DLD1 (cell line): Measurements from ENCODE around the gene UBL4A.

Source experiments
- in situ Hi-C: cut with HindIII; loops from 2 replicates; pipeline ENCODE4 v1.10.0; 2017; ENCODE audit warnings: low sequenced_read_pairs

The UBL4A gene

DNA sequence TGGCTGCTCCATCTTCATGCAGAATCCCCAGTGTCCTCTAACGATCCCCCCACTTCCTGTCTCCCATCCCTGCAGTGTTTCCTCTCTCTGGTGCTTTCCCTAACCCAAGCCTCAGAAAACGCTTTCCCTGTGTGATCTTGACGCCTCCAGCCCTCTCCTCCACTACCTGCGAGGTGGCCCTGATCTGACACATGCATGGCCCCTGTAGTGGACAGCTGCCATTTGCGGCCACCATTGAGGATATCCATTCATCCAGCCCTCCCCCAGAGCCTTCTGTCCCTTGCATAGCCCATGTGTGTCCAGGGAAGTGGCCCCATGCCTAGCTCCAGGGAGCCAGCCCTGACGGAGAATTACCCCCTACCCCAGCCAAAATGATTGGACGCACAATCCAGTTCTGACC, 3.1 kb downstream of the UBL4A start:
- in situ Hi-C loops, result no loop called here

DNA sequence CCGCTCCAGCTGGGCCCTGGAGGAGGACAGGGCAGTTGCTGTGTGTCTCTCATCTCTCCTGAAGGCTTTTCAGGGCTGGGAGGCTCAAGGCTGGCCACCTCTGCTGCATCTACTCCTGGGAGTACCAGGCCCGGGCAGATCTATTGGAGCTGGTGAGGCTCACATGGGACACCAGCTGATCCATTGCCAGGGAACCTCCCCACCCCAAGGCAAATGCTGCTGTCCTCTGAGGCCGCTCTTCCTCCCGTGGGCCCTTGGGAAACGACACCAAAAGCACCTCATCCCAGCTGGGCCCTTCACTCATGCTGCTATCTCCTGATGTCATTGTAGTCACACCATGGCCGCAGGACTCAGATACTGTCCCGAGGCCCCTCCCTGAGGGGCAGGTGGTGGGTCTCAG, 3.6 kb downstream of the UBL4A start:
- in situ Hi-C loops, result no loop called here

DNA sequence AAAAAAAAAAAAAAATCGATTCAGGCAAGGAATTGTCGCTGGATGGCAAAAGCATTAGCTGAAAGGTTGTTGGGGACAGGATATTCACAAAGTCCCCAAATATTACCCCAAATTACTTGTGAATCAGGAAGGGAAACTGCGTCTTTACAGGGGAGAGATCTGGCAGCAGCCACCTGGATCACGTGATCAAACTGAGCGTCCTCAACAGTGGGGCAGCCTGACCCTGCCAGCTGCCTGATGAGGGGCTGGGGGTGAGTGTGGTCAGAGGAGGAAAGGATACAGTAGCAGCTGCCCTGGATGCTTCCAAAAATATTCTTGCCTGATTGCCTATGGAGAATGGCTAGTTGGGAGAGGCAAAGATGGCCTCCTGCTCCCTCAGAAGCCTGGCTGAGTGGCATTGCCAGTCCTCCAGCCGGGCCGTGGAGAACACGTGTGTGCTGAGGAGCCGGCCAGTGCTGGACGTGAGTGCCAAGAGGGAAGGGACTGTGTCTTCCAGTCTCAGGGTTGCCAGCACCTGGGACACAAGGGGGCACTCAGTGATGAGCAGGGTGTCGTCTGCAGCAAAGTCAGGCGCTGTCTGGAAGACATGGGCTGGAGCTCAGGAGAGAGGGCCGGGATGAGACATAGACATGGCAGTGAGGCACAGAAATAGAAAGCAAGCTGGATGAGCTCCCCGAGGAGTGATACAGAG, 4.4 kb downstream of the UBL4A start:
- in situ Hi-C loops, result no loop called here

DNA sequence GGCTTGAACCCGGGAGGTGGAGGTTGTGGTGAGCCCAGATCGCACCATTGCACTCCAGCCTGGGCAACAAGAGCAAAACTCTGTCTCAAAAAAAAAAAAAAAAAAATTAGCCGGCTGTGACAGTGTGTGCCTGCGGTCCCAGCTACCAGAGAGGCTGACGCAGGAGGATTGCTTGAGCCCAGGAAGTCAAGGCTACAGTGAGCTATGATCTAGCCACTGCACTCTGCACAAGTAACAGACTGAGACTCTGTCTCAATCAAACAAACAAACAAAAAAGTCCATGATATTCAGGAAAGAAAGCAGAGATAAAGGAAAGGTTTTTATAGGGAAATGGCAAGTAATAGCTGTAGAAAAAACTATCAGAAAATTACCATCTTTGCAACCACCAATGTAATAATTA, 5.2 kb downstream of the UBL4A start:
- in situ Hi-C loops, result no loop called here

DNA sequence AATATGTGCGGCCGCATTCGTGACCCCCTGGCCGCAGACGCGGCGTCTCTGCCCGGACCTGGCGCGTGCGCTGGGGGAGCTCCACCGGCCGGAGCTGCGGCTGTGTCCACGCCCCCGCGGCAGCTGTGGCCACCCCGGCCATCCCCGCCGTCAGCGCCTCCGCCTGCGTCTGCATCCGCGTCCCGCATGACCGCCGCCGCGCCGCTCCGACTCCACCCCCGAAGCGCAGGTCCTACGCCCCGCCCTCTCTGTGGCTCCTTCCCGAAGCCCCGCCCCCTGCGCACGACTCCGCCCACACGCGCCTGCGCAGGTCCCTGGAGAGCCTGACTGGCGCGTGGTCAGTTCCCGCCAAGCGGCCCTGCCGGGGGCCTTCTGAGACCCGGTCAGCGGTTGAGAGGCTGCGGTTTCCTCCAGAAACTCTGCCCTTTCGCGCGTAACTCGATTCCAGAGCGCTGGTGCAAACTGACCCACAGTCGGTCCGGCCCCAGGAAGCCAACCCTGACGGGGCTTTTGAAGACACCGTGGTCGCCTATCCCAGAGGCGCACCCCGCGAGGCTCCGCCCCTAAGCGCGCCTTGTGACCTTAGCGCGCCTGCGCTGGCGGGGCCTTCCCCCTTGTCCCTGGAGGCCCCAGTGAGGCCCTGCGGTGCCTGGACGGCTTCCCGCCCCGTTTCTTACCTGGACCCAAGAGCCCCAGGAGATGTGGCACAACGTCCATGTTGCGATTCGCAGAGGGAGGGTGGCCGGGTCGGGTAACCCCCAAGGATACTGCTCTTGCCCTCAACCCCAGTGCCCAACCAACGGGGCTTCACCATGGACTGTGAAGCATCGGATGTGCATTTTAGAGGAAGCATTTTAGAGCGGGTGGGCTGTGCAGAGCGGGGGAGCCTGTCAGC, 7.4 kb downstream of the UBL4A start, which contains the start of gene LAGE3:
Gene LAGE3 (minus strand): TSS at position 554 of the 895 bp plus-strand sequence. CDS start 366 bp downstream, at position 188.
- in situ Hi-C loops, result no loop called here

DNA sequence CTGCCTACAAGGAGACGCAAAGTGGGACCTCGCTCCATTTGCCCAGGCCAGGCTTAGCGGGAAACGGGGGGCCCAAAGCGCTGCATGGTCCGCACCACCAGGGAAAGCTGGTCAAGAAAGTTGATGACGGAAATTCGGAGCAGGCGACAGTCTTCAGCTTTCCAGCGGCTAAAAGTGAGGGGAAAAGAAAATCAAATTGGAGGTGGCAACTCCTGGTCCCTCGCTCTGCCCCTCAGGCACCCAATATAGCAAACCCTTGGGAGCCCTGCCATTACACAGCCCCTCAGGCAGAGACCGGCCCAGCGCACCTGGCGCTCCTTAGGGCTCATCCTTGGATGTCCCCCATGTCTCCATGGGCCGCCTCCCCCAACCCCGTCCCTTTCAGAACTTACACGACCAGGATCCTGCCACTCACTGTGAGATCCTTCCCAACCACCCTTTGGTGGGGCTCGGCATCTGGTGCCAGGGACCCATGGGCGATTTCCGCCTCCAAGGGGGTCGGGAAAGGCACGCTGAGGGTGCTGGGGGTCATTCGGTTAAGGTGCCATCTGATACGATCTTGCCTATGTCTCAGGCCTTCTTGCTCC, 8.4 kb downstream of the UBL4A start:
- in situ Hi-C loops, result no loop called here

DNA sequence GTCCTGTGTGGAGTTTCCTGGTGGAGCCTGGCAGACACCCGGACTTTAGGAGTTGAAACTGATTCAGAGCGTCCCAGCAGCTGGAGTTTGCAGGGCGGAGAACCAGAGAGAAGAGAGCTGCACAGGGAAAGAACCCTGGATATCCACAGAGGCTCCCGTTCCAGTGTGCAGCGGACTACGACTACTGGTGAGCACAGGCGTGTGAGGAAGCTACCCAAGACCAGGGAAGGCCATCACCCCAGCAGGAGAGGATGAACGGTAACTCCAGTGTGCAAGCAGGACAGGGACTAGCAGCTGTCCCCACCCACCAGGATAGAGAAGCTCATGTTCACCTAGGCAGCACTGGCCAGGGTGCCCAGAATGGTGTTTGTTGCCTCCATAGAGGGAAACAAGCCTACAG, 9.6 kb downstream of the UBL4A start:
- in situ Hi-C loops, result no loop called here

DNA sequence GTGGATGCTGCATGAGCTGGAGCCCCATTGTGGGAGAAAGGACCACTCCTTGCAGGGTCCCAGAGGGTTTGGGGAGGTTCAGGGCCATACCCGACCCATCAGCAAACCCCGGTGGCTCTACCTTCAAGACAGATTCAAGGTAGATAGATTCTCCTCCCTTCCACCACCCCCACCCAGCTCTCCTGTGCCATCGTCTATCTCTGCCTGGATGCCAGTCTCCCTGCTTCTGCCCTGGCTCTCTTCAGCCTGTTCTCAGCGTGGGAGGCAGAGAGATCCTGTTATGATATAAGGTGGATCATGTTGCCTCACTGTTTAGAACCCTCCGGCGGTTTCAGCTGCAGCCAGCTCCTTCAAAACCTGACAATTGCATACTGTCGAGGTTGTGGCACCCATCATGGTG, 12.7 kb downstream of the UBL4A start:
- in situ Hi-C loops, result no loop called here

DNA sequence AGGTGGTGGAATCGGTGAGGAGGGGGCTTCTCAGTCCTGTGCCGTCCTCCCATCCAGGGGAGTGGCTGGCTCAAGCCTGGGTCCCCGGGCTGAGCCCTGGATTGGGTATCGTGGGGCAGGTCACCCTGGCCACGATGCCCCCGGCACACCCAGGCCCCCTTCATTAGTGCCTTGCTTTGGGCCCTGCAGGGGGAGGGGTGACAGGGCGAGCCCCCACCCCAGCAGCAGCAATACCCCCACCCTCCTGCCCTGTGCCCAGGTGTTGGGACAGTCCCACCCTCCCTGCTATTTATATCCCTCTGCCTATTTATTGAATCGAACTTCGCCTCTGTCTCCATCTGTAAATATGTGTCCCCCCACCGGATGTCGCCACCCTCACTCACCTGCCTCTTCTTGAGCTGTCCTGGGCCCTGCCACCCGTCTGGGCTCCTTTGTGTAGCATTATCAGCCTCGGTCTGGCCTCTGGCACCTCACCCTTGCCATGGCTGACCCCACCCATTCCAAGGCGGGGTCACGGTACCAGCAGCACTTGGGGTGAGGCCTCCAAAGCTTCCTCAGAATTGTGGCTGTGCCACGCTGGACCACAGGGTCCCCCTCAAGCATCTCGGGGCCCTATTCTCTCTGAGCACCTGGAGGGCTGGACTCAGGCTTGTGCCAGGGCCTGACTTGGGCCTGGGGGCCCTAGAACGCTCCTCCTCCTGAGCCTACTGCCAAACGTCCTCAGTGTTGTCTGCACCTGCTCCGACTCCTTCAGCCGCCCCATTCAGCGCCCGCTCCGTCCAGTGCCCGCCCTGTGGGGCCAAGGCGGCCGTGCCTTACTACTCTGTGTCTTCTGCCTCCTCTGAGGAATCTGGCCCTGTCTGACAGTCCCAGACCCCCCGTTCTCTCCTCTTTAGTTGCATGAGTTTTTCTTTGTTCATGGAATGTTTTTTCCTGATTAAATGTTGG, 13.5 kb downstream of the UBL4A start:
- in situ Hi-C loops, result no loop called here

DNA sequence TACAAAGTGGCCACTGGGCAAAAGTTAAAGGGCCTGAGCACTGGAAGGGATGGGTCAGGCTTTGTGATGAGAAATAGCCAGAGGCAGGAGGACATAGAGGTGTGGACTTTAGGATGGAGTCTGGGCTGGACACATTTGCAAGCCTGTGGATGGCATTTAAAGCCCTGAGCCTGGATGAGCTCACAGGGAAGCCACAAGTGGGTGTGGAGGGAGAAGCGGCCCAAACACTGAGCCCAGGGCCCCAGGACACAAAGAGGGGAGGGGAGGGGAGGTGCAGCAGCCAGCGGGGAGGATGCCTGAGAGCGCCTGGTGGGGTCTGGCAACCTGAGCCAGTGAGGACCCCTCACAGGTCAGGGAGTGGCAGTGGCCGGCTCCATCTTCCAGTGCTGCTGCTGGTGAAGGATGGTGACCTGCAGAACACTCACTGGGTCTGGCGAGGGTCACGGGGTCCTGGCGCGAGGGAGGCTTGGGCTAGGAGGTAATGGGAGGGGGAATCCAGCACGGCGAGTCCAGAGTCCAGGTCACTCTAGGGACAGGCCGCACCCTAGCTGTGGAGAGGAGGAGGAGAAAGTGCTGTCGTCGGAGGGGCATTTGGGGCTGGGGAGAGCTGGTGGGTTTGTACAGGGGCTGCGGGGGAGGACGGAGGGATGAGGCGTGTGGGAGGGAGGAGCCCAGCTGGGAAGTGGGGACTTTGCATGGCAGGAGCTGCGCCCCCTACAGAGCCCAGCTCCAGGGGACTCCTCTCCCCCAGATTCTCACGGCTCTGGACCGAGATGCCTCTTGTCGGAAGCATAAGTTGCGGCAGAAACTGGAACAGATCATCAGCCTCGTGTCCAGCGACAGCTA, 14.4 kb downstream of the UBL4A start:
- in situ Hi-C loops, result no loop called here

DNA sequence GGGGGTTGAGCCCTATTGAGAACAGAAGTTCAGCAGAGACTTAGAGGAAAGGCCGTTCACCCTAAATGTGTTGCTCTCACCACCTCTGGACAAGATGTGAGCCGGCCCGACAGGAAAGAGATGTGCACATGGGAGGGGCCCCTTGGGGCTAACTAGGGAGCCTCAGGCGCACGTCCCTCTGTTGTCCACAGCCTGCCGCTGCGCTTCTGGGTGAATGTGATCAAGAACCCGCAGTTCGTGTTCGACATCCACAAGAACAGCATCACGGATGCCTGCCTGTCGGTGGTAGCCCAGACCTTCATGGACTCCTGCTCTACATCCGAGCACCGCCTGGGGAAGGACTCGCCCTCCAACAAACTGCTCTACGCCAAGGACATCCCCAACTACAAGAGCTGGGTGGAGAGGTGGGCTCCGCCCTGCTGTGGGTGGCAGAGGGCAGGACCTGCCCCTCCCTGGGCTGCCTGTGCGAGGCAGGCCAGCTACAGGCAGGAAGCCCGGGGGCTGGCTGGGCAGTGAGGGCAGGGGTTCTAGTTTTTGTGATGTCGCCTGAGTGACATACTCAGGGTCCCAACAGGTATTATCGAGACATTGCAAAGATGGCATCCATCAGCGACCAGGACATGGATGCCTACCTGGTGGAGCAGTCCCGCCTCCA, 15.4 kb downstream of the UBL4A start:
- in situ Hi-C loops, result no loop called here

DNA sequence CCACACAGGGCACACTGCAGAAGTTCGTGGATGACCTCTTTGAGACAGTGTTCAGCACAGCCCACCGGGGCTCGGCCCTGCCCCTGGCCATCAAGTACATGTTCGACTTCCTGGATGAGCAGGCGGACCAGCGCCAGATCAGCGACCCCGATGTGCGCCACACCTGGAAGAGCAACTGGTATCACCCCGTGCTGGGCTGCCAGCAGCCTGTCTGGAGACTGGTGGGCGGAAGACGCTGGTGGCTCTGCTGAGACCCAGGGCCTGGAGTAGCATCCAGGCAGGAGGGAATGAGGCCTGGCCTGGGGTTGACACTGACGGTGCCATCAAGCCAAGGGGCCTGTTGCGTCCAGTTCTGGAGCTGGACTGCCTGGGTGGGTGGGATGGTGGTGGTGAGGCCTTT, 16.0 kb downstream of the UBL4A start:
- in situ Hi-C loops, result no loop called here

DNA sequence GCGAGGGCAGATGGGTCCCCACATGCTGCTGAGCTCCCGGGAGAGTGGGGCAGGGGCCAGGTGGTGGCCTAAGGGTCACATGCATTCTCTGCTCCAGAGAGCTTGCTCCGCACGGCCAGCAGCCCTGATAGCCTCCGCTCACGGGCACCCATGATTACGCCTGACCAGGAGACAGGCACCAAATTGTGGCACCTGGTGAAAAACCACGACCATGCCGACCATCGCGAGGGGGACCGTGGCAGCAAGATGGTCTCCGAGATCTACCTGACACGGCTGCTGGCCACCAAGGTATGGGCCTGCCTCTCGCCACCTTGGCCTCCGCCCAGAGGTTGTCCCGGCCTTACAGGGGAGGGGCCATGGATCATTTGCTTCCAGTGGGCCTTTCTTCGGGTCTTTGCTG, 16.5 kb downstream of the UBL4A start:
- in situ Hi-C loops, result no loop called here

DNA sequence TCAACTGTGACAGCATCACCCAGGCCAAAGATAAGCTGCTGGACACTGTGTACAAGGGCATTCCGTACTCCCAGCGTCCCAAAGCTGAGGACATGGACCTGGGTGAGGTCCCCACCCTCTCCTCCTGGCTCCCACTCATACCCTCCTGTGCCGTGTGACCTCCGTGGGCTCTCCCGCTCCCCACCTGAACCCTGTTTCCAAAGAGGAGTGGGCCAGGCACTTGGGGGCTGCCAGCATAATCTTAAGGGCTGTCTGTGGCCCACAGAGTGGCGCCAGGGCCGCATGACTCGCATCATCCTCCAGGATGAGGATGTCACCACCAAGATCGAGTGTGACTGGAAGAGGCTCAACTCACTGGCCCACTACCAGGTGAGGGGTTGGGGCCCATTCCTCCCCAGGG, 17.3 kb downstream of the UBL4A start:
- in situ Hi-C loops, result no loop called here

DNA sequence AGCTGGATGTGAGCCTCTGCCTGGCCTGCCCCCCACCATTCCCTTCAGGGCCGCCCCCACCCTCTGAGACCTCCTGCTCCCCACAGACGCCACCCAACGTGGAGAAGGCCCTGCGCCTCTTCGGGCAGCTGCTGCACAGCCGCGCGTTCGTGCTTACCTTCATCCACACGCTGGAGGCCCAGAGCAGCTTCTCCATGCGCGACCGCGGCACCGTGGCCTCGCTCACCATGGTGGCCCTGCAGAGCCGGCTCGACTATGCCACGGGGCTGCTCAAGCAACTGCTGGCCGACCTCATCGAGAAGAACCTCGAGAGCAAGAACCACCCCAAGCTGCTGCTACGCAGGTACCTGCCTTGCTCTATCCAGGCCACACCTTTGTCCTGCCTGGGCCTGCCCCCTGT, 18.2 kb downstream of the UBL4A start:
- in situ Hi-C loops, result no loop called here

DNA sequence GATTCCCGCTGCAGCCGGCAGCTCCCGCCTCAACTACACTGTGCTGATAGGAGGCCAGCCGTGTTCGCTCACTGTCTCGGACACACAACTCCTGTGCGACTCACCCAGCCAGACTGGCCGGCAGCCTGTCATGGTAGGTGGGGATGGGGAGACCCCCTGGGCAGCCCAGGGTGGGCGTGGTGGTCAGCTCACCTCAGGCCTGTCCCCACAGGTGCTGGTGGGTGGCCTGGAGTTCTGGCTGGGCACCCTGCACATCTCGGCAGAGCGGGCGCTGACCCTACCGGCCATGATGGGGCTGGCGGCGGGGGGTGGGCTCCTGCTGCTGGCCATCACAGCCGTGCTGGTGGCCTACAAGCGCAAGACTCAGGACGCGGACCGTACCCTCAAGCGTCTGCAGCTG, 18.9 kb downstream of the UBL4A start:
- in situ Hi-C loops, result no loop called here

DNA sequence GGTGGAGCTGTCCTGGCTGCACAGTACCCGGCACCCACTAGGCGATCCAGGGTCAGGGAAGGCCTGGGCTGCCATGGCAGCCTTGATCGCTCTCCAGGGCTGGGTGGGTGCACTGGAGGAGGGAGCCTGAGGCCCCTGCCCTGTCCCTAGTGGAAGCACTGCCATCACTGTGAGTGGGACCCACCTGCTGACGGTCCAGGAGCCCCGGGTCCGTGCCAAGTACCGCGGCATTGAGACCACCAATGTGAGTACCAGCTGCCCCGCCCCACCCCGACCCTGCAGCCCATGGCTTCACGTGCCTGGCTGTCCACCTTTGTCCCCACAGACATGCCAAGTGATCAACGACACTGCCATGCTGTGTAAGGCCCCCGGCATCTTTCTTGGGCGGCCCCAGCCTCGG, 19.5 kb downstream of the UBL4A start:
- in situ Hi-C loops, result no loop called here

DNA sequence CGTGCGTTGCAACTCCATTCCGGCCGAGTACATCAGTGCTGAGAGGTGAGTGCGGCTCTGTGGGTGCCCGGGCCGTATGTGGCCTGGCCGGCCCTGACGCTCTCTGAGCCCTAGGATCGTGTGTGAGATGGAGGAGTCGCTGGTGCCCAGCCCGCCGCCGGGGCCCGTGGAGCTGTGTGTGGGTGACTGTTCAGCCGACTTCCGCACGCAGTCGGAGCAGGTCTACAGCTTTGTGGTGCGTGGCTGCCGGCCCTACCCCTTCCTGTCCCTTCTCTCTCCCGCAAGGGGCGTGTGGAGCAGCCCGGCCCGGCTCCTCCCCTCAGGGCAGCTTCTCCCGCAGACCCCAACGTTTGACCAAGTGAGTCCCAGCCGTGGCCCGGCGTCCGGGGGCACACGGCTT, 20.4 kb downstream of the UBL4A start:
- in situ Hi-C loops, result no loop called here

DNA sequence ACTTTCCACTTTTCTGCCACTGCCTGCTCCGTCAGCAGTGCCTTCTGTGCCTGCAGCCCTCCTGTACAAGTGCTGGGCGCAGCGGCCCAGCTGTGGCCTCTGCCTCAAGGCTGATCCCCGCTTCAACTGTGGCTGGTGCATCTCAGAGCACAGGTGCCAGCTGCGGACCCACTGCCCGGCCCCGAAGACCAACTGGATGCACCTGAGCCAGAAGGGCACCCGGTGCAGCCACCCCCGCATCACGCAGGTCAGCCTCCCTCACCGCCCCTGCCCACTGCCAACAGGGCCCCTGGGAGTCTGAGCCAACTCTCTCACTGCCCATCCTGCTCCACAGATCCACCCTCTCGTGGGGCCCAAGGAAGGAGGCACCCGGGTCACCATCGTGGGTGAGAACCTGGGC, 20.8 kb downstream of the UBL4A start:
- in situ Hi-C loops, result no loop called here
